GM20000 (cell line): ENCODE results near the gene PI4KA.

Experiments used
- DNase-seq: peaks from one replicate; pipeline ENCODE4 v3.0.0; 2012; ENCODE audit warnings: low spot score
- CTCF ChIP-seq: IDR thresholded peaks from 2 replicates; pipeline ENCODE4 v1.5.1; 2012; ENCODE audit warnings: mild to moderate bottlenecking, control low read depth; ENCODE audit errors: extremely low read depth, missing control alignments

Gene PI4KA

DNA sequence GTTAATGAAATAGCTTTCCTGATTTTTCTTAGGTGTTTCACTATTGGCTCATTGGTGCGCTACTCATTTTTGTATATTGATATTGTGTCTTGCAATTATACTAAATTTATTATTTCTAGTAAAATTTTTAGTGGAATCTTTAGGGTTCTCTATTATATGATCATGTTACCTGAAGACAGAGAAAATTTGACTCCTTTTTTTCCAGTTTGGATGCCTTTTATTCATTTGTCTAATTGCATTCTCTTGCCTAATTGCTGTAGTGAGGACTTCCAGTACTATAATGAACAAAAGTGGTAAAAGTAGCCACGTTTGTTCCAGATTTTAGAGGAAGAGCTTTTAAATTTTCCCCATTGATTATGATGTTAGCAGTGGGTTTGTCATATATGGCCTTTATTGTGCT lies 198.7 kb downstream of the PI4KA start:
- DNase-seq, result no peak
- TF ChIP-seq CTCF, result no peak

DNA sequence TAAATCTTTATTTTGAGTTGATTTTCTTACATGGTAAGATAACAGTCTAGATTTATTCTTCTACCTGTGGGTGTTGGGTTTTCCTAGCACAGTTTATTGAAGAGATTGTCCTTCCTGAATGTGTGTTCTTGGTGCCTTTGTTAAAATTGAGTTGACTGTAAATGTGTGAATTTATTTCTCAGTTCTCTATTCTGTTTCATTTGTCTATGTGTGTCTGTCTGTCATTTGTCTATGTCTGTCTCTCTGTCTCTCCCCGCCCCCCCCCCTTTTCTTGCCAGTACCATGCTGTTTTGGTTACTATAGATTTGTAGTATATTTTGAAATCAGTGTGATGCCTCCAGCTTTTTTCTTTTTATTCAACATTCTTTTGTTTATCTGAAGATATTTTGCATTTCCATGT lies 199.4 kb downstream of the PI4KA start:
- no peak for DNase-seq
- no peak for TF ChIP-seq CTCF

DNA sequence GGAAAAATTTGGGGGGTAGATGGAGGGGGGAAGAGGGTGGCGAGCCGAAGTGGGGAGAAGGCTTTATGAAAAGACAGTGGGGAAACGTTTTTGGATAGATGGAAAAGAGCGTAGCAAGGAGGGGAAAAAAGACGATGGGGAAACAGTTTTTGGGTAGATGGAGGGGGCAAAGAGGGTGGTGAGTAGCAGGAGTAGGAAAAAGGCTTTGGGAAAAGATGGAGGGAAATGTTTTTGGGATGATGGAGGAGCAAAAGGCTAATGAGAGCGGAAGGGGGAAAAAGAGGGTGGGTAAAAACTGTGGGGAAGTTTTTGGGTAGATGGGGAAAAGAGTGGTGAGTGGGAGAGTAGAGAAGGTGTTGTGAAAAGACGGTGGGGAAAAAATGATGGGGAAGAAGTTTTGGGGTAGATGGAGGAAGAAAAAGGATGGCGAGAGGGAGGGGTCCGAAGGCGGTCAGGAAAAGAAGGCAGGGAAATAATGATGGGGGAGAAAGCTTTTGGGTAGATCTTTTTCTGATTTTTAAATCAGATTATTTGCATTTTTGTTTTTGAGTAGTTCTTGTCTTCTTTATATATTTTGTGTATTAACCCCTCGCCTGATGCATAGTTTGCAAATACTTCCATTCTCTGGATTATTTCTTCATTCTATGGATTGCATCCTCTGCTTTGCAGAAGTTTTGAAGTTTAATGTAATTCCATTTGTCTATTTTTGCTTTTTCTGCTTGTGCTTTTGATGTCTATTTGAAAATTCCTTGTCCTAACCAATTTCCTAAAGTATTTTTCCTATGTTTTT lies 200.0 kb downstream of the PI4KA start:
- TF ChIP-seq CTCF, result no peak
- no peak for DNase-seq

GRCh38 chr22:20657963-20658362 lies 200.6 kb downstream of the PI4KA start:
- DNase-seq, result no peak
- no peak for TF ChIP-seq CTCF
